HG03378 (cell line): Measurements from ENCODE around the gene DHX16.
"Not testable (repeated sequence)": the region's sequence is repeated elsewhere in the genome, so short reads cannot be mapped to it uniquely, and the experiment has no call there.

Experiments used
- ATAC-seq: cut with Tn5 transposase; IDR thresholded peaks from one replicate; pipeline ENCODE4 v1.9.1; 2021; ENCODE audit warnings: mild to moderate bottlenecking, moderate library complexity; ENCODE audit not compliant: unreplicated experiment

Gene DHX16

DNA sequence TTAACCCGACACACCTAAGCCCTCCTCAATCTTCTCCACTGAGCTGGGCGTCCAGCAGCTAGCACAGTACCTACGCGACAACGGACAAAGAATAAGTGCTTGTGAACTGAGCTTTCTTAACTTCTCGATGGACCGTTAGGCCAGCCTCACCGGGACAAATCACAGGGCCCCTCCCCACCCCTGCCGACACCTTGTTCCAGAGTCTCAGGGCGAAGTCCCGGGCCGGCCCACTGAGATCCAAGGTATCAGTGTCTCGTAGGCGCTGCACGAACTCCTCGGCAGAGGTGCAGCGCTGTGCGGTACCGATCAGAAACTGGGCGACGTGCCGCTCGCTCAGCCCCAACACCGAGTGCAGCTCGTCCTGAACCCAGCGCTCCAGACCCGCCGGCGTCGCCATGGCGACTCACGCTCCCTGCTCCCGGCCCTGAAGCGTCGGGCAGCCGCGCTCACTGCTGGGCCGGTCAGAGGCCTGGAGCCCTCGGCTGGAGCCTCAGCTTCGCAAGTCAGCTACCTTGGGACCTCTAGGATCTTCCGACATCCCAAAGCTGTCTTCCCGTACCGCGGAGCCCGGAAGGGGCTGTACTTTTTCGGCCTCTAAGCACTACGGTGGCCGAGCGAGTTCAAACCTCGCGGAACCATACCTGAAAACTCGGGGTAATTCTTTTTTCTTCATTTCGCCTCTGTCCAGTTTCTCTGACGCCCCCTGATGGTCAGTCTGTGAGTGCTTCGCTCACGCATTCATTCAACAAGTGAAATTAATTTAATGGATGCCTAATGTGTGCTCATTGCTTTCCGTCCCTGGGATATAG lies at the start of gene DHX16:
Gene DHX16 (minus strand): TSS at position 562 of the 809 bp plus-strand sequence. CDS start 165 bp downstream, at position 397.
- ATAC-seq: peak; percentile 80

DNA sequence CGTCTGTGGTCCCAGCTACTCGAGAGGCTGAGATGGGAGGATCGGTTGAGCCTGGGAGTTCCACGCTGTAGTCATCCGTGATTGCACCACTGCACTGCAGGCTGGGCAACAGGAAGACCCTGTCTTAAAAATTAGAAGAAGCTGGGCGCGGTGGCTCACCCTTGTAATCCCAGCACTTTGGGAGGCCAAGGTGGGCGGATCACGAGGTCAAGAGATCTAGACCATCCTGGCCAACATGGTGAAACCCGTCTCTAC lies 49.1 kb upstream of the DHX16 start:
- ATAC-seq: not testable (repeated sequence)

DNA sequence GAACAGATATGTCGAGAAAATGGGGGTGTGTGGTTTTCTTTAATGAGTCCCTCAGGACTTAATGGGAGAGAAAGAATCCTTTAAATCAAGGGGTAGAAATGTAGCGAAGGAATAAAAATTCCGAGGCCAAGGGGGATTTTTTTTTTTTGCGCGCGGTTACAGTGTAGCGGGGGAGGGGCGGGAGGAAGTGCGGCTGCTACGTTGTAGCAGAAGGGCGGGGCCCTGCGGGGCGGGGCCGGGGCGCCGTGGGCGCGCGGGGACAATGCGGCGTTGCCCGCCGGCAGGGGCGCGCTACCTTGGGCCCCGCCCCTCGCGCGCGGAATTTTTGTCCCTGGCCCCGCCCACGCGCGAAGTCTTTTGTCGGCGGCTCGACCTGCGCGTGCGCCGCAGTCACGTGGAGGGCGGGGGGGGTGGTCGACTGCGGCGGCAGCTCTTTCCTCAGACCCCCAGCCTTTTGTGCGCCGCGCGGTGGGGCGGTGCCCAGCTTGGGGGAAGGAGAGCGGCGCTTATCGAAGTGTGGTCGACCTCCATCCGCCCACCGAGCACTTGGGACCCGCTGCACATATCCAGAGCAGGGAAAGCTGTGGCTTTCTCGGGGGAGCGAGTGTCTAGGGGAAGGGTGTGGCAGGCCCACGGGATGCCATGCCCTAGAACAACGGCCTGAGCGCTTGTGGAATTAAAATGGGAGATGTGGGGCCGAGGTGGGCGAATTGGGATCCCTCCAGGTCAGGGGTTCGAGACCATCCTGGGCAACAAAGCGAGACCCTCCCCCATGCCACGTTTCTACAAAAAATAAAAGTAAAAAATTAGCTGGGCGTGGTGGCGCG lies 48.6 kb upstream of the DHX16 start:
- ATAC-seq: no peak

DNA sequence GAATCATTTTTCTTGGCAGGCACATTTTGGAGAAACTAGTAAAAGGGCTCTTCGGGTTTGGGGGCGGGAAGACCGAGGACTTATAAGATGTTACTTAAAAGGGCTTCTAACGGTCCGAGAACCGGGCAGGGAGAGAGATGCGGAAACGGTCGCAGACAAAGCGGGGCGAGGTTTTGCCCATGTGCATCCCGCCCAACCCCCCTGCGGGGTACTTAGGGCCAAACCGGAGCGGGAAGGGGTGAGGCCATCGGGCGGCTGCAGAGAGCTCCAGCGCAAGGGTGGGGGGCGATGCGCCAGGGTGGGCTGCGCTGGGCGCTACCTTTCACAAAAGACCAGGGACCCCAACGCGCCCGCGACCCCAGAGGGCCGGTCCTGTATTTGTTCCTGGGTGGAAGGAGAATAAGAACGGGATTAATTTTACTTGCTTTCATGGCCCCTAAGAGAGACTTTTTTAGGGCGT lies 48.0 kb upstream of the DHX16 start:
- no peak for ATAC-seq

DNA sequence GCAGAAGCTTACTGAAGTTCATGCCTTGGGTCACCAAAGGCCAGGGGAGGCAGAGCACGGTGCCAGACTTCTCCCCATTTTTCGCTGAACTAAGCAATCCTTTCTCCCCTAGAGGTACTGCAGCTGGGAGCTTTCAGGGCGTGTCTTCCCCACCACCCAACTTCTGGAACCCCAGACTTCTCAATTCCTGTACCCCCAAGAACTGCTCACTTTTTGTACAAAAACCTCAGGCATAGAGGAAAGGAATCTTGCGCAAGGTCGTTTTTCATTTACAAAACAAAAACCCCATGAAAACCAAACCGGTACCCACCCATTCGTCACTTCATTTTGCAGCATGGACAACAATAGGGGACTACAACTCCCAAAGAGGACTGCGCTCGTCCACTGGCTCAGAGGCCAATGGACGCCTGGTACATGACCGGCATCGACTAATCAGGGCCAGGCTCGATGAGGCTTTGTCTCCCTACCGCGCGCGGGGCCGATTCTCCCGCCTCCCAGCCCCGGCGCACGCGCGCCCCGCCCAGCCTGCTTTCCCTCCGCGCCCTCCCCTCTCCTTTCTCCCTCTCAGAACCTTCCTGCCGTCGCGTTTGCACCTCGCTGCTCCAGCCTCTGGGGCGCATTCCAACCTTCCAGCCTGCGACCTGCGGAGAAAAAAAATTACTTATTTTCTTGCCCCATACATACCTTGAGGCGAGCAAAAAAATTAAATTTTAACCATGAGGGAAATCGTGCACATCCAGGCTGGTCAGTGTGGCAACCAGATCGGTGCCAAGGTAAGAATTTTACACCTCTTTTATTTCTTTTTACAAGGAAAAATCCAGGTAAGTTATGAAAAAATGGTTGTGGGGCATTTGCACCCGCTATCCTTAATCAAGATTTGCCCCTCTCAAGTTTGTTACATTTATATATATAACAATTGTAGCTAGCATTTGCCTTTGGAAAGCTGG lies 47.3 kb upstream of the DHX16 start, which contains the start of gene TUBB:
Gene TUBB (plus strand): TSS at position 562 of the 947 bp plus-strand sequence. CDS start 155 bp downstream, at position 717.
- ATAC-seq: peak; percentile 29

DNA sequence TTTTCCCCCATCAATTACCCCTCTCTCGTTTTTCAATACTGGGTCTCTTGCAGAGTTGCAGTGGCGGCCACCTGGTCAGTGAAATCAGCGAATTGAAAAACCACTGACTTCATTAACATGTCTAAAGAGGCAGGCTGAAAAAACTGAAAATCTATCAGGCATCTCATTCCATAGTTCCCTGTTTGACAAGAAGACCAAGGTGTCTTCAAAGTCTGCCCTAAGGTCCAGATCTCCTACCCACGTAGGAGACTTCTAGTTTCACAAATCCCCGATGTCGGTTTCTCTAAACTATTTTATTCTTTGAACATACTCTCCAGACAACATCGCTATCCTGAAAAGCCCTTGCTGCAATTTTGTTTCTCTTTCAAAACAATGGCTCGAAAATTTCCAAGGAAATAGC lies 46.5 kb upstream of the DHX16 start:
- ATAC-seq: no peak

DNA sequence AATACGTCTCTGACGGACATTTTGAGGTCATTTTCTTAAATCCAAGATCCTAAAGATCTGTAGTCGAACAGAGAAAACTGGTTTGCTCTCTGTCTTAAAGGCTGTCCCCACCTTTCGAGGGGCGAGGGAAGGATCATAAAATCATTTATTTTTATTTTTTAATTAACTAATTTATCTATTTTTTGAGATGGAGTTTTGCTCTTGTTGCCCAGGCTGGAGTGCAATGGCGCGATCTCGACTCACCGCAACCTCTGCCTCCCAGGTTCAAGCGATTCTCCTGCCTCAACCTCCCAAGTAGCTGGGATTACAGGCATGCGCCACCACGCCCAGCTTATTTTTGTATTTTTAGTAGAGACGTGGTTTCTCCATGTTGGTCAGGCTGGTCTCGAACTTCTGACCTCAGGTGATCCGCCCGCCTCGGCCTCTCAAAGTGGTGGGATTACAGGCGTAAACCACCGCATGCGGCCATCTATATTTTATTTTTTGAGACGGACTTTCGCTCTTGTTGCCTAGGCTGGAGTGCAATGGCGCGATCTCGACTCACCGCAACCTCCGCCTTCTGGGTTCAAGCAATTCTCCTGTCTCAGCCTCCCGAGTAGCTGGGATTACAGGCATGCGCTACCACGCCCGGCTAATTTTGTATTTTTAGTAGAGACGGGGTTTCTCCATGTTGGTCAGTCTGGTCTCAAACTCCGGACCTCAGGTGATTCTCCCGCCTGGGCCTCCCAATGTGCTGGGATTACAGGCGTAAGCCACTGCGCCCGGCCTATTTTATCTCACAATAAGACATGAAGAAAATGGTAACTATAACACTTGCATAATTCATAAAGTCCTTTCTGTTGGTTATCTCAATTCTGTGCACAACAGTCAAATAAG lies 45.3 kb upstream of the DHX16 start:
- ATAC-seq: not testable (repeated sequence)

DNA sequence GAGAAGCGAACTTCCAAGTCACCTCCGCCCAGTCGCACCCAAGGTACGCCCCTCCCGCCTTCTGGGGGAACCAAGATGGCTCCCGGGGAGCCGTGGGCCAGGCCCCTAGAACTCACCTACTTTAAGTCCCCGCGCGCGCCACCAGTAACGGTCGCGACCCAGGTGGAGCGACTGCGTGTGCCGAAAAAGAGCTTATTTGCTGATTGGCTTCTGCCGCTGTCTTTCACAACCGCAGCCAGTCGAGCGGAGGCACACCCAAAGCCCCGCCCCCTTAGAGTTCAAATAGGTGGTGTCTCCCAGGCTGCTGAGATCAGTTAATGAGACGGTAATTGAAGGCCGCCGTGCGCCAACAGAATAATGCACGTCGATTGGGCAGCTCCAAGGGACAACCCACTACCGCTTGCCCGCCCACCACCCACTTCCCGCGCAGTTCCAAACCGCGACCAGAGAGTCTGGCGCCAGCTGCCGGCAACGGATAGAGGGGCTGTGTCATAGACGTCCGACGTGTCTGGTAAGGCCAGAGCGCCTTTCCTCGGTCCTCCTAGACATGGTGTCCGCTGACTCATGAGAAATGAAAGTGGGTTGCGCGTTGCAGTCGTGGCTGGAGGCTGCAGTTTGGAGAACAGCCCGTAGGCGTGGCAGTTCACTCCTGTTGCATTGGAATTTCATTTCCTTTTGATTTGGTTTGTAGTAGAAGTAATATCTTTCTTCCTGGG lies 44.5 kb upstream of the DHX16 start, which contains the start of gene MDC1:
Gene MDC1 (minus strand): TSS at position 153 of the 716 bp plus-strand sequence. CDS start 2,106 bp downstream, outside the sequence.
- peak; percentile 67 for ATAC-seq

DNA sequence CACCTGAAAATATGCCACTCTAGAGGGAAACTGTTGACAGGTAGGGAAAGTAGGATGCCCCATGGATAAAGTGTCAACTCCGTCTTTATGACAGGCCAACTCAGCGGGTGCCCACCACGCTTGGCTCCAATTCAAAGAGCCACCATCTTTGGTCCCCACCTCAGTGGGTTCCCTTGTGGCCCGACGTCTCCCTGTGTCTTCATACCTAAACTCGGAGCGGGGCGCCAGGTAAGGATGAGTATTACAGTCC lies 44.0 kb upstream of the DHX16 start:
- ATAC-seq: no peak

DNA sequence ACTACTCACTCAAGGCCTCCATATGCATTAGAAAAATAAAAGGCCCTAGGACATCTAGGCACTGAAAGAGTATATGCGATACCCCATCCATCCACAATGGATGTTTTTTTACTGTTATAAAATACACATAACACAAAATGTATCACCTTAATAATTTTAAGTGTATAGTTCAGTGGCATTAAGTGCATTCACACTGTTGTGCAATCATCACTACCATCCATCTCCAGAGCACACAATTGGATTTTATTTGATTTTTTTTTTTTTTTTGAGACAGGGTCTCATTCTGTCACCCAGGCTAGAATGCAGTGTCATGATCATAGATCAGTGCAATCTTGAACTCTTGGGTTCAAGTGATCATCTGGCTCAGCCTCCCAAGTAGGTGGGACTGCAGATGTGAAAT lies 41.5 kb upstream of the DHX16 start:
- no peak for ATAC-seq

DNA sequence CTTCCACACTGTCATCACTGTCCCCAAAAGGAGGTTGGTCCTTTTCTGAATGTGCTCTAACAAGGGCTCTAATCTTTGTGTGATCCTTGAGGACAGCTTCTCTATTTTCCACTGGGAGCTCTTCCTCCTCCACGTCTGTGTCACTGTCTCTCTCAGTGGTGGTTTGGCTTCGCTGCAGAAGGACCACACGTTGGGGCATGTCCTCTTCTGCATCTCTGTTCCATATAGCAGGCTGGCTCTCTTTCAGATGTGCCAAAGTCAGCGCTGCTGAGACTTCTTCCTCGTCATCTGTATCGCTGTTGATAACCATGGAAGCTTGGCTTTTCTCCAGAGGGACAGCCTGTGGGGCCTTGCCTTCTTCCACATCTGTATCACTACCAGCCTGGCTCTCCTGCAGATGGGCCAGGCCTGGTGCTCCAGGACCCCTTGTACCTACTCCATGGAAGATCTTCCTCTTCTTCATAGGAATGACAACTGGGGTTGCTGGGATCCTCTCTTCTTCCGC lies 39.7 kb upstream of the DHX16 start:
- no peak for ATAC-seq

DNA sequence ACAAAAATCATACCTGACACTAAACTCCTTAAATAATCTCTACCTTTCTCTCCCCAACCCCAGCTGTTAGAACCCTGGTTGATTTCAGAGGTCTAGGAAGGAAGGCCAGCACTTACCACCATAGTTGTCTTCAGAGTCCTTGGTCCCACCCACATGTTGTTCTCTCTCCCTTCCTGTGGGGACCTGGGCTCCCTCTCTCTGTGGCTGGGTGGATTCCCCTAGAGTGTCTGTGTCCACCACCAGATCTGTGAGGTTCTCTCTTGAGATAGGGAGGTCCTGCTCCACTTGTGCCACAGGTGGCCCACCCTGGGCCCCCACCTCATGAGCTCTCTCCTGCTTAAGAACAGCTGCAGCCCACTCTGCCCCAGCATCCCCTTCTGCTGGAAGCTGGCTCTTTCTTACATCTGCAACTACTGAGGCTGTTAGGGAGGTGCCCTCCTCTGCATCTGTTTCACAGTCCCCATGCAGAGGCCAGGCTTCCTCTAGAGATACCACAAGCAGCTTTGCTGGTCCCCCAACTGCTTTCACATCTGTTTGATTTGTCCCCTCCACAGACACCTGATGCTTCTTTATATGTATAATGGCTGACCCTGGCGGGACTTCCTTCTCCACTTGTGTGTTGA lies 39.1 kb upstream of the DHX16 start:
- ATAC-seq: no peak

DNA sequence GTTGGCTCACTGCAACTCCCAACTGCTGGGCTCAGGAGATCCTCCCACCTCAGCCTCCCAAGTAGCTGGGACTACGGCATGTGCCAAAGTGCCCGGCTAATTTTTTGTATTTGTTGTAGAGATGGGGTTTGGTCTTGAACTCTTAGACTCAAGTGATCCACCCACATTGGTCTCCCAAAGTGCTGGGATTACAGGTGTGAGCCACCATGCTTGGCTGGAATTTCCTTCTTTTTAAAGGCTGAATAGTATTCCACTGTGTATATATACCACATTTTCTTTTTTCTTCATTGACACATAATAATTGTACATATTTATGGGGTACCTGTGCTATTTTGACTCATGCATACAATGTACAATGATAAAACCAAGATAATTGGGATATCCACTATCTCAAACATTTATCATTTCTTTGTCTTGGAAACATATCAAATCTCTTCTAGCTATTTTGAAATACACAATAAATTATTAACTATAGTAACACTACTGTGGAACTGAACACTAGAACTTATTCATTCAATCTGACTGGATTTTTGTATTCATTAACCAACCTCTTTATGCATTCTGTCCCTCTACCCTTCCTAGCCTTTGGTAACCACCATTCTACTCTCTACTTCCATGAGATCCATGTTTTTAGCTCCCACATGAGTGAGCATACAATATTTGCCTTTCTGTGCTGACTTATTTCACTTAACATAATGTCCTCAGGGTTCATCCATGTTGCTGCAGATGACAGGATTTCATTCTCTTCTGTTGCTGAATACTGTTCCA lies 36.5 kb upstream of the DHX16 start:
- ATAC-seq: no peak

DNA sequence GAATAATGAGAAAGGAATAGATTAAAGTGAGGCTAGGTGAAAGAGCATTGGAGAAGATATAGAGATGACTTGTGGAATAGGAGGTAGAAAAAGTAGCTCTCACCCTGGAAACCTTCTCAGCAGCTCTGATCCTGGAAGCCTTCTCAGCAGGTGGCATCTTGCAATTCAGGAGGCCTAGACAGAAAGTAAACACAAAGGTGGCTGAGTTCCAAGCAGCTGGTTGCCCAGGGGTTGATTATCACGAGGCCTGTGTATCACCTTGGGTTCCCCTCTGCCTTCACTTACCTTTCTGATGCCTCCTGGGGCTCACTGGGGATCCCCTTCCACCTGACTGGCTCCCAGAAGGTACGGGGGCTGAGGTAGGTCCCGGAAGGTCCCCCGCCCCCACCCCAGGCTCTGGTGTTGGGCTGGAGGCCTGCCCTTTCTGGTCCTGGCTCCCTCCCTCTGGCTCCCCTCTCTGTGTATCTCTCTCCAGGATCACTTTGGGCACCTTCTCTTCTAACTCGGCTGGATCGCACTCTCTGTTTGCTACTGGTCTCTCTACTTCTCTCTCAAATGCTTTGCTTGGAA lies 34.6 kb upstream of the DHX16 start:
- ATAC-seq: no peak

DNA sequence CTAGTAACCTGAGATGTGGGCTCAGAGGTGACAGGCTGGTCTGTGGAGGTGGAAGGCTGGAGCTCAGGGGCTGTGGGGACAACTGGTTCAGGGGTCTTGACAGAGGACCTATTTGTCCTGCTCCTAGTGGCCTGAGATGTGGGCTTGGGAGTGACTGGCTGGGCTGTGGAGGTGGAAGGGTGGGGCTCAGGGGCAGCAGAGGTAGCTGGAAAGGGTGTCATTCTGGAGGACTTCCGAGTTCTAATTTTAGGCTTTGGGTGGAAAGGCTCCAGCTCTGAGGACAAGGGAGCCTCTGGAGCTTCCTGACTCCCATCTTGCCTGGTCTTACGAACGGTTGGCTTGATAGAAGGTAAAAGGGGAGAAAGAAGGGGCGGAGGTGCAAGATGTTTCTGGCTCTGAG lies 32.8 kb upstream of the DHX16 start:
- no peak for ATAC-seq

DNA sequence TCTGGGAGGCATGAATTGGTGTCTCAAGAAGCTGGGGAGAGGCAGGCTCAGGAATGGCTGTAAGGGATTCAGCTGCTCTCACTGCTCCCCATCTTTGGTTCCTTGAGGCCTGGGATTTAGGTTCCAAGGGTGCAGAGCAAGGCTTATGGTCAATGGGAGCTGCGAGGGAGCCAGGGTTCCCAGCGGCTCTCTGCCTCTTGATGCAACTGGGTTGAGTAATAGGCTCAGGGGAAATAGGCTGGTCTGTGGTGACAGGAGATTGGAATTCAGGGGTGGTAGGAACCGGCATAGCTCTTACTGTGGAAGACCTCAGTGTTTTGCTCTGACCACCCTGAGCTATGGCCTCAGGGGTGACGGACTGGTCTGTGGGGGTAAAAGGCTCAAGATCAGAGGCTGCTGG lies 31.0 kb upstream of the DHX16 start:
- ATAC-seq: no peak

DNA sequence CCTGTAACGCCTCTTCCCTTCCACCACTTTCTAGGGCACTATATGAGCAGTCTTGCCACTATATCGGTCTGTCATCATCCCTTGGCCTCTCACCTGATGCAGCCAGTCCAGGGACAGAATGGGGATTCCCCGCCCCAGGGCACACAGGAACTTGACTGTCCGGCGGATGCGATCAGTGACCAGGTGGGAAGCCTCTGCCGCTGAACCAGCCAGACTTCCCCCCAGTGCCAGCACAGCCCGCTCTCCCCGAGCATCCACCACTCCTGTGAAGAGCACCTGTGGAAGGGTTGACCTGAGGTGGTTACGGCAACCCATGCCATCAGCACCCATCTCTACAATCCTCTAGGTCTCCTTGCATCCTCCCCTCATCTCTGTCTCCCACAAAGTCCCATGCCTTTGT lies 30.2 kb upstream of the DHX16 start:
- ATAC-seq: no peak

DNA sequence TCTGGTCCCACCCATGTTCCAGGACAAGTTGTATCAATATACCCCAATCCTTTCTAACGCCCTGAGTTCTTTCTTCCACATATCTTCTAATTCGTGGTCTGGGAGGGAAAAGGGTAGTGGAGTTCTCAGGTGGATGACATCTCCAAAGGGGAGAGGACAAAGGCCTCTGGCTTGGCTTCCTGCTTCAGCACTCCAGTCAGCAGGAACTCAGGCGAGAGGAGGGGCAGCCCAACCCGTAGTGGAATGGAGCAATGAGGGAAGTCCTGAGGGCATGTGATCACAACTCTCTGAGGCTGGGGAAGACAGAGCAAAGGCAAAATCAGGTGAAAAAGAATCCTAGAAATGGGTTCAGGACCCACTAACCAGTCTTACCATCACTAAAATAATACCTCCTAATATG lies 27.5 kb upstream of the DHX16 start:
- ATAC-seq: no peak
